Uterus (tissue), 4 donors: ENCODE data around the gene ANKRD13B. TPM values are rescaled to one million over a fixed set of nuclear protein-coding genes. Genes with fewer than 3 reads are reported as not detected.

Source experiments
- DNase-seq, 2 donors: peaks; one replicate each; pipeline ENCODE4 v3.0.0-alpha.2; 2019 to 2020
- H3K27ac ChIP-seq, 2 donors: fragments of 200-600 bp; sonication (generic); 1 replicate in 1 of 2; 2 replicates in 1 of 2; pipeline ENCODE4 v1.5.1; 2016 to 2018
- H3K27me3 ChIP-seq, 2 donors: fragments of 200-600 bp; sonication (generic); one replicate each; pipeline ENCODE4 v1.5.1; 2018 to 2019; ENCODE audit warnings: control low read depth in 1 of 2
- H3K36me3 ChIP-seq, 2 donors: fragments of 200-600 bp; sonication (generic); one replicate each; pipeline ENCODE4 v1.5.1; 2019; ENCODE audit warnings: control low read depth in 1 of 2
- H3K4me1 ChIP-seq, 2 donors: fragments of 200-600 bp; sonication (generic); one replicate each; pipeline ENCODE4 v1.5.1; 2018 to 2019; ENCODE audit warnings: control low read depth in 1 of 2
- H3K4me3 ChIP-seq, 2 donors: fragments of 200-600 bp; sonication (generic); 1 replicate in 1 of 2; 2 replicates in 1 of 2; pipeline ENCODE4 v1.5.1; 2018 to 2019; ENCODE audit warnings: mild to moderate bottlenecking in 1 of 2
- H3K9me3 ChIP-seq, 2 donors: fragments of 200-600 bp; sonication (generic); one replicate each; pipeline ENCODE4 v1.5.1; 2019; ENCODE audit warnings: control low read depth in 1 of 2
- CTCF ChIP-seq, 4 experiments: fragments of 200-600 bp in 2 of 4; fragments of 450-650 bp in 2 of 4; sonication (generic) in 2 of 4; IDR thresholded peaks; one replicate each; pipeline ENCODE4 v1.5.1; 2016 to 2019; ENCODE audit warnings: antibody characterized with exemption in 4 of 4, mild to moderate bottlenecking in 2 of 4, moderate library complexity in 1 of 4
- POLR2A ChIP-seq, 2 donors: fragments of 450-650 bp; IDR thresholded peaks; one replicate each; pipeline ENCODE4 v1.6.1; 2016; ENCODE audit warnings: antibody characterized with exemption in 2 of 2, mild to moderate bottlenecking in 1 of 2, moderate library complexity in 1 of 2
- intact Hi-C: fragments of 100-400 bp; cut with DNase I; formaldehyde crosslinking; loops from one replicate; pipeline ENCODE4 v1.15.1; 2023; ENCODE audit warnings: low total_unique reads
- total RNA-seq, 4 donors: library from RNA; depleted of rRNA in 3 of 4; stranded (reverse); fragments of >200 nt in 3 of 4; gene quantifications; one replicate each; pipeline versions ENCODE4 v1.1.0 to v1.2.4, GENCODE V29; 2014 to 2023
- donor health status: DM: yes; HTN: yes; CAD: no.

ANKRD13B gene
- total RNA-seq, 4 donors from 2014 or later = 2.8 to 17.0 (median 12.7) TPM

- no peak for TF ChIP-seq POLR2A (IDR thresholded peaks at IDR 0.05)
- no peak for TF ChIP-seq CTCF (IDR thresholded peaks at IDR 0.05)
- no peaks in the 10 kb centered on the region for H3K9me3 ChIP-seq
- no peaks in the 10 kb centered on the region for H3K36me3 ChIP-seq
- H3K27me3 ChIP-seq = no peaks in the 10 kb centered on the region
- no peak overlapping the region for H3K27ac ChIP-seq
- H3K4me3 ChIP-seq = no peak overlapping the region
- no peaks in the 10 kb centered on the region for H3K4me1 ChIP-seq
- intact Hi-C loops = no loop called here
- no peak for DNase-seq
Observed at GRCh38 chr17:29630630-29631193, 37.8 kb downstream of the ANKRD13B start.

GRCh38 chr17:29633886-29634285 lies 41.0 kb downstream of the ANKRD13B start:
- no peak for DNase-seq
- no peaks in the 10 kb centered on the region for H3K36me3 ChIP-seq
- H3K9me3 ChIP-seq = no peaks in the 10 kb centered on the region
- TF ChIP-seq POLR2A (IDR thresholded peaks at IDR 0.05) (no peak), CTCF (IDR thresholded peaks at IDR 0.05) (no peak)
- no peak overlapping the region for H3K27ac ChIP-seq
- H3K4me3 ChIP-seq = no peak overlapping the region
- H3K4me1 ChIP-seq = no peaks in the 10 kb centered on the region
- H3K27me3 ChIP-seq = no peaks in the 10 kb centered on the region
- intact Hi-C loops = no loop called here

DNA sequence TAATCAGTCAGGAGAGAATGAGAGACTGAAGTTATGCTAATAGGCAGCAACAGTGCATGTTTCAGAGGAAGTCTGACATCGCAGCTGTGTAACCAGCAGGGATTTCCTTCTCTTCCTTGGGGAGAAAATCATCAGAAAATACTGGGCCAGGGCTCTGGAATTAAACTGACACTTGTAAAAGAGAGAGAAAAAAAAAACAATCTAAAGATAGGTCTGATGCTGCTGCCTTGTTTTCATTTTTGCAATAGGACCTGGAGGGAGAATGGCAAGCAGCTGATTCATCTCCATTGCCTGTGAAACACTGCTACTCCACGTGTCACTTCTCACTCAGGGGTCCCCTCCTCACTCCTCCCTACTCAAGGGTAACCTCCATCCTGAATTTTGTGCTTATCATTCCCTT lies 47.5 kb downstream of the ANKRD13B start:
- DNase-seq = no peak
- Histone ChIP-seq H3K36me3 (no peaks in the 10 kb centered on the region), H3K27ac (peak overlapping the region; percentile 69 to 80), H3K4me1 (peaks cover 6 to 9% of the 10 kb centered on the region in 2 donors), H3K9me3 (no peaks in the 10 kb centered on the region), H3K4me3 (no peak overlapping the region), H3K27me3 (no peaks in the 10 kb centered on the region)
- intact Hi-C loops = no loop called here
- TF ChIP-seq CTCF (IDR thresholded peaks at IDR 0.05) (no peak), POLR2A (IDR thresholded peaks at IDR 0.05) (no peak)

DNA sequence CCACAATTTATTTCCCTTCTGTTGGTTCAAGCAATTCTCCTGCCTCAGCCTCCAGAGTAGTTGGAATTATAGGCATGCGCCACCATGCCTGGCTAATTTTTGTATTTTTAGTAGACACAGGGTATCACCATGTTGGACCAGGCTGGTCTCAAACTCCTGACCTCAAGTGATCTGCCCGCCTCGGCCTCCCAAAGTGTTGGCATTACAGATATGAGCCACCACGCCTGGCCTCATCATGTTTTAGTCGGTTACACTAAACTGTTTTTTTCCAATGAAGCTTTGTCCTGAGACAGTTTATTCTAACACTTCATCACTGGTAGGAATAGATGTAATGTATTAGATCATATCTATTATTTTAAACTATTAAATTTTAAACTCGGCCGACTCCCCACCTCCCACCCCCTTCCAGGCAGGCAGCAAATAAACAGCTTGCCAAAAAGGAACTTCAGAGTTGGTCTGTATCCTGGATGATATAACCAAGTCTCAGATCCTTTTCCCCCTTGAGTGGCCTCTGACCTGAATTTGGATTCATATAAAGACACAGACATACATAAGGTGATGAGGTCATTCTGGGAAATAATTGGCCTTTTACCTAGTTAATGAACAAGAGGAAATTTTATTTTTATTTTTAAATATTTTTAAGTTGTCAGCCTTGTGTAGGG lies 48.2 kb downstream of the ANKRD13B start:
- peaks cover 6 to 13% of the 10 kb centered on the region in 2 donors for H3K4me1 ChIP-seq

More for the DNA sequence above, 48.2 kb downstream of the ANKRD13B start:
- H3K4me3 ChIP-seq = no peak overlapping the region
- H3K9me3 ChIP-seq = no peaks in the 10 kb centered on the region
- DNase-seq = no peak
- H3K36me3 ChIP-seq = no peaks in the 10 kb centered on the region
- peak overlapping the region; percentile 80 to 82 for H3K27ac ChIP-seq
- intact Hi-C loops = no loop called here
- no peaks in the 10 kb centered on the region for H3K27me3 ChIP-seq
- TF ChIP-seq CTCF (IDR thresholded peaks at IDR 0.05) = no peak
- TF ChIP-seq POLR2A (IDR thresholded peaks at IDR 0.05) = no peak
